ENCODE results near the gene TMC4.

DNA sequence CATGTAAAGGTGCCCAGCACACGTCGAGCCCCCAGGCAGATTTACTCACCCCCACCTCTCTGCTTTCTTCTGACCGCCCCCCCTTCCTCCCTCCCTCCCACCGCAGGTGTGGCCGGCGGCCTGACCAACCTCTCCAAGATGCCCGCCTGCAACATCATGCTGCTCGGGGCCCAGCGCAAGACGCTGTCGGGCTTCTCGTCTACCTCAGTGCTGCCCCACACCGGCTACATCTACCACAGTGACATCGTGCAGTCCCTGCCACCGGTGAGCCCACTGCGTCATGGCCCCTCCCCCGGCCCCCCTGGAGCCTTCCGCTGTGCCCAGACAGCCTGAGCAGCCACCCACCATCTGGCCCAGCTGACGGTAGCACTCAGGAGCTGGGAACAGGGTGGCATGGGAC is 48.6 kb downstream of the TMC4 start:
- TF ChIP-seq YY1 (IDR thresholded peaks at IDR 0.05; ENCODE audit: low read depth) (no peak), TAF1 (IDR thresholded peaks at IDR 0.05; ENCODE audit: low read depth) (no peak), TEAD4 (IDR thresholded peaks at IDR 0.05) (no peak), RAD21 (IDR thresholded peaks at IDR 0.05; ENCODE audit: low read depth) (no peak), FOXM1 (IDR thresholded peaks at IDR 0.05; ENCODE audit: borderline replicate concordance, low read depth) (no peak), TCF12 (IDR thresholded peaks at IDR 0.05; ENCODE audit: low read depth) (no peak), NFIC (IDR thresholded peaks at IDR 0.05) (no peak), EP300 (IDR thresholded peaks at IDR 0.05; ENCODE audit: borderline replicate concordance) (no peak)
- TF ChIP-seq, protein P1, sequence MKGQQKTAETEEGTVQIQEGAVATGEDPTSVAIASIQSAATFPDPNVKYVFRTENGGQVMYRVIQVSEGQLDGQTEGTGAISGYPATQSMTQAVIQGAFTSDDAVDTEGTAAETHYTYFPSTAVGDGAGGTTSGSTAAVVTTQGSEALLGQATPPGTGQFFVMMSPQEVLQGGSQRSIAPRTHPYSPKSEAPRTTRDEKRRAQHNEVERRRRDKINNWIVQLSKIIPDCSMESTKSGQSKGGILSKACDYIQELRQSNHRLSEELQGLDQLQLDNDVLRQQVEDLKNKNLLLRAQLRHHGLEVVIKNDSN (IDR thresholded peaks at IDR 0.05): no peak
- TF ChIP-seq, protein P2, sequence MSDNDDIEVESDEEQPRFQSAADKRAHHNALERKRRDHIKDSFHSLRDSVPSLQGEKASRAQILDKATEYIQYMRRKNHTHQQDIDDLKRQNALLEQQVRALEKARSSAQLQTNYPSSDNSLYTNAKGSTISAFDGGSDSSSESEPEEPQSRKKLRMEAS (IDR thresholded peaks at IDR 0.05): no peak
- TF ChIP-seq, protein P3, sequence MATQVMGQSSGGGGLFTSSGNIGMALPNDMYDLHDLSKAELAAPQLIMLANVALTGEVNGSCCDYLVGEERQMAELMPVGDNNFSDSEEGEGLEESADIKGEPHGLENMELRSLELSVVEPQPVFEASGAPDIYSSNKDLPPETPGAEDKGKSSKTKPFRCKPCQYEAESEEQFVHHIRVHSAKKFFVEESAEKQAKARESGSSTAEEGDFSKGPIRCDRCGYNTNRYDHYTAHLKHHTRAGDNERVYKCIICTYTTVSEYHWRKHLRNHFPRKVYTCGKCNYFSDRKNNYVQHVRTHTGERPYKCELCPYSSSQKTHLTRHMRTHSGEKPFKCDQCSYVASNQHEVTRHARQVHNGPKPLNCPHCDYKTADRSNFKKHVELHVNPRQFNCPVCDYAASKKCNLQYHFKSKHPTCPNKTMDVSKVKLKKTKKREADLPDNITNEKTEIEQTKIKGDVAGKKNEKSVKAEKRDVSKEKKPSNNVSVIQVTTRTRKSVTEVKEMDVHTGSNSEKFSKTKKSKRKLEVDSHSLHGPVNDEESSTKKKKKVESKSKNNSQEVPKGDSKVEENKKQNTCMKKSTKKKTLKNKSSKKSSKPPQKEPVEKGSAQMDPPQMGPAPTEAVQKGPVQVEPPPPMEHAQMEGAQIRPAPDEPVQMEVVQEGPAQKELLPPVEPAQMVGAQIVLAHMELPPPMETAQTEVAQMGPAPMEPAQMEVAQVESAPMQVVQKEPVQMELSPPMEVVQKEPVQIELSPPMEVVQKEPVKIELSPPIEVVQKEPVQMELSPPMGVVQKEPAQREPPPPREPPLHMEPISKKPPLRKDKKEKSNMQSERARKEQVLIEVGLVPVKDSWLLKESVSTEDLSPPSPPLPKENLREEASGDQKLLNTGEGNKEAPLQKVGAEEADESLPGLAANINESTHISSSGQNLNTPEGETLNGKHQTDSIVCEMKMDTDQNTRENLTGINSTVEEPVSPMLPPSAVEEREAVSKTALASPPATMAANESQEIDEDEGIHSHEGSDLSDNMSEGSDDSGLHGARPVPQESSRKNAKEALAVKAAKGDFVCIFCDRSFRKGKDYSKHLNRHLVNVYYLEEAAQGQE (IDR thresholded peaks at IDR 0.05; ENCODE audit: low read depth): no peak

Measured in Ishikawa (cell line).